AG08396 (cell line): ENCODE results near the gene ADO.
A peak's percentile ranks its signal among the peaks of the same experiment; 100 is the strongest.
"Not testable (repeated sequence)": the region's sequence is repeated elsewhere in the genome, so short reads cannot be mapped to it uniquely, and the experiment has no call there.

Experiments used
- DNase-seq: peaks from one replicate; pipeline ENCODE4 v3.0.0; 2012; ENCODE audit warnings: low spot score, mixed read lengths

The ADO gene

DNA sequence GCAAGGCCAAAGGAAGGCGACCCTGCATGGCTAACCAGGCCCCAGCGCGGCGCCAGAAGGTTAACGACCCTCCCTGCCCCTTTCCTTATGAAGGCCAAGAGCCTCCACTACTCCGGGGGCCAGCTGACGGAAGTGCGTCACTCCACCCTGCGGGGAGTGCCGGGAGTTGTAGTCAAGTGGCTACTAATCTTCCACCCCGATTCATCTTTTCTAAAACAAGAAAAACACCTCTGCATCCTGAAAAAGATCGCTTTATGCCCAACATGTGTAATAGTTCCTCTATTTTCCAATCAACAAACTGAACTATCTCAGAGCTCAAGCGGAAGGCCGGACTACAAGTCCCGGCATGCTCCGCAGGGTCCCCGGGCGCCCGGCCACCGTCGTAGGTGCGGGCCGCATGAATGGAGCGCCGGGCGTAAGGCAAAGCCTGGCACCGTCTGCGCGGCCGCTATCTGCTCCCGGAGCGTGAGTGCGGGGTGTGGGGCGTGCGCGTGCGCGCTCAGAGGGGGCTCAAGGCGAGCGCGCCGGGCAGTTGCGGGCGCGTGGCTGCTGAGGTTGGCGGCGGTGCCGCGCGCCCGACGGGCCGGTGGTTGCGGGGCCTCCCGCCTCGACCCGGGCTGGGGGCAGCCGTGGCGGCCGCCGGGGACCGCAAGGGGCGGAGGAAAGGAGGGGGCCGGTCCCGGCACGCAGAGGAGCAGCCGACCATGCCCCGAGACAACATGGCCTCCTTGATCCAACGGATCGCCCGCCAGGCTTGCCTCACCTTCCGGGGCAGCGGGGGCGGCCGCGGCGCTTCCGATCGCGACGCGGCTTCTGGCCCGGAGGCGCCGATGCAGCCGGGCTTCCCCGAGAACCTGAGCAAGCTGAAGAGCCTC, at the start of gene ADO:
Gene ADO, plus strand, starts transcription at position 365 of the 875 bp plus-strand sequence. Its CDS starts 340 bp downstream, at position 705.
- DNase-seq = peak; percentile 90

DNA sequence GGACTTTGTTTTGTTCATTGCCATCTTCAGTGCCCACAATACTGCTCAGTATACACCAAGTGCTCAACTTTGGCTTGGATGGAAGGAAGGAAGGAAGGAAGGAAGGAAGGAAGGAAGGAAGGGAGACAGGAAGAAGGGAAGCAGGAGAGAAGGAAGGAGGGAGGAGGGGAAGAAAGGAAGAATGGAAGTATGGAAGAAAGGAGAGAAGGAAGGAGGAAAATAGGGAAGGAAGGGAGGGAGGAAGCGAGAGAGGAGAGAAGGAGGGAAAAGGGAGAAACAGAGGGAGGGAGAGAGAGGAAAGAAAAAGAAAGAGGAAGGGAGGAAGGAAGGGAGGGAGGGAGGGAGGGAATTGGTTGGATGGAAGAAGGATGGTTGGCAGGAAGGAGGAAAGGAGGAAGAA, 49.6 kb upstream of the ADO start:
- DNase-seq = no peak

DNA sequence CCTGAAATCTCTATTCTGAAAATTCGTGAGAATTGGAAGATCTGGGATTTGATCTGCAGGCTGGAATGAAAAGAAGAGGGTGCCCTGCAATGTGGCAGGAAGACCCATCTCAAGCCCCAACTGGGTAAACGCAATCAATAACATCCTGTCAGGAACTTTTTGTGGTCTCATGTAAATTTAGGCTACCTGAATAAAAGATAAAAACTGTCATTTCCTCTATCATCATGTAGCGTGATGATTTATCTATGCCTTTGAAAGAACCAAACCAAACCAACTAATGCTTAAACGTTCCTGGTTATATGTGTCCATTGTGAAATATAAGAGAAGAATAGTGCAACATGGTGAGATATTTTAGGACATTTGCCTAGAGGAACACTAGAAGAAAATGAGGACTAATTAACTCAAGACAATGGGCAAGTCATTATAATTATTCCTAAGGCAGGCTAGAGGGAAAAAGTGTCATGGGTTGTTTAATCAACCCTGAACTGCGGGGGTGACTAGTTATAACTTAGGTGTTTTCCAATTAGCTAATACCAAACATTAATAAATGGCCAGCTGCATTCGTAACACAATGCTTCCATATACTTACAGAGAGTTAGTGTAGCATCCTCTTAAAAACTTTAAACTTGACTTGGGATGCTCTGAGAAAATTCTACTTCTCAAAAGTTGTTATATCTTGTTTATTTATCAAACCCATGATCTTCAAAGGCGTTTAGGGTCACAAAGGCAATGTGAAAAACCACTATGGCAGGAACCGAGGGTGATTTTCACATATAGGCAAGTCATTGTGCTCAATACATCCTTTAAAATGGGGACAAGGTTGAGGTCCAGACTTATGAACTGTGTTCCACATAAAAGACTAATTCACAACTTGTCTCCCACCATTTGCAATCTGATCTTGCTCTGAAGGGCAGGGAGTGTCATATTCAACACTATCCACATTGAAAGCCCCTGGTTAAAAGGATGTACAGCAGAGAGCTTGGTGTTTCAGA, 48.6 kb upstream of the ADO start:
- no peak for DNase-seq

DNA sequence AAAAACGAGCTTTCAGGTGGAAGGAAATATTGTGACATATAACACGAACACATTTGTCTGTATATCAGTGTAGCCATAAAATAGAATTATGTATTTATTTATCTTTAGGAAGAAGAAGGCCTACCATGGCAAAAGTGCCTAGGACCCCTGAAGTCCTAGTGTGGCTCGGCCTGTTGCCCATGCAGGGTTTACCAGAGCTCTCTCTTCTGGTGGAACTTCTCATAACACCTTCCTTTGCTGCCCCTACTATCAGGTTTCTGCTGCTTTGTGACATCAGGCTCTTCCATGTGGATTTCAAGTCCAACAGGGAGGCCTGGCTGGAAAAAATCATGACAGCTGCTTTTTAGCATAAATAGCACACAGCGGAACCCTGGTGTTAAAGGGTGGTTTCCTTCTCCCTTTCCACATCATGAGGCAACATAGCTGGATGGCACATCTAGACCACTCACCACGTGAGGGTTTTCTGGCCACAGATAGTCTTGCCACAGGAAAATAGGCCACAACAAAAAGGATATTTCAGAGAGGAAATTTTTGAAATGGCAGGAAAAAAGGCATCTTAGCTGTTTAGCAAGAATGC, 44.8 kb upstream of the ADO start:
- no peak for DNase-seq

DNA sequence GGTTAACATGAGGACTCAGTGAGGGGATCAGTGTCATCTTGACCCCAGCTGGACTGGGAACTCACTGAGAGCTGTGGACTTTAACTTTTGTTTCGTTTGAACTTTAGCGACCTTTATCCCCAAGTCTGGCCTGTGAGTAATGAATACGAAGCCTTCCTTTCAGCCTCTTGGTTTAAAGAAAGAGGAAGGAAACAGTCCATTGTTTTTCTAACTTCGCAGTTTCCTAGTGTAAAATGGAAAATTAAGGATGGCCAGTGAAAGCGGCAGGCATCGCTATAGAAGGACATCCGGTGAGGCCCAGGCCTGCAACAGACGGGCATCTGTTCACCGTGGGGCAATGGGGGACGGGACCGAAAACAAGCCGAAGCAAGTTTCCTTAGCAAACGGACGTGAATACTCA, 44.1 kb upstream of the ADO start:
- DNase-seq = no peak

DNA sequence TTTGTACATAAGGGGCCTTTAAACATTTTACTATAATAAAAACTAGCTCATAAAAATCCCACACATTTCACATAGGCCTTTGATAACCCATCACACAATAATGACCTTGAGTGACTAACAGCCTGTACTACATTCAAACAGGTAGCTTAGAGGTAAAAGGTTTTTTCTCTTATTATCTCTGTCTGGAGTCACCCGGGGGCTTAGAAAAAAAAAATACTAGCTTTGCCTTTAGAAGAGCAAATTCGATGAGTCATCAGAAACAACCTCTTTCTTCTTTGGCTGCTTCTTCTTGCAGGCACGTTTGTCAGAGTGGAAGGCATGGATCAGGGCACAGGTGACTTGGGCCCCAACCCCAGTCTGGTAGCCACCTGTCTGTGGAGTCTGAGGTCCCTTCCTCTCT, 43.4 kb upstream of the ADO start:
- no peak for DNase-seq

DNA sequence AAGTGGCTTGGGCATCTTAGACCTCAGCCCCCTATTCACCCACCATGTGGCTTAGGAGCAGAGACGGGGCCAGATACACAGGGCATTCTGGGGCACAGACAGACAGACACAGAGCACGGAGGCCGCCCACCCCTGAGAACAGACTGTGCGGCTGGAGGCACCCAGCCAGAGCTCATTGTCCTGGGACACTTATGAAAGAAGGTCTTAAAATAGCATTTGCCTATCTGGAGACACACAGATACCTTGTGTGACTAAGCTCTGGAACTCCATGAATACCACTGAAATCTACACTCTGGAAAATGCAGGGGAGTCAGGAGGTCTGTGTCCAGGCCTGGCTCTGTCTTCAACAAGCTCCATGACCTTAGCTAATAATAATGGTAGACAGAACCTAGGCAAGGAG, 41.4 kb upstream of the ADO start:
- no peak for DNase-seq

DNA sequence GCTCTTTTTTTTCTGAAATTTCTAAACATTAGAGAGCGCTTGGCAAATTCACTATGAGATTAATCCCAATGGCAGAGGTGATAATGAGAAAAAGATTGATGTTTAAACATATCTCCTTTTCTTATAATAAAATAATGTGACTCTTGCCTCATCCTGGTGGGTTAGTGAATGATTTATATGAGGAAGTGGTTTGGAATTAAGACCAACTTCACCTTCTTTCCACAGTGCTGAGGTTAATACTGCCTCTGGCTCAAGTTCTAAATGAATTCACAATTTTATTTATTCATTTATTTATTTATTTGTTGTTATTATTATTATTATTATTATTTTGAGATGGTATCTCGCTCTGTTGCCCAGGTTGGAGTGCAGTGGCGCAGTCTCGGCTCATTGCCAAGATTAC, 40.5 kb upstream of the ADO start:
- no peak for DNase-seq

DNA sequence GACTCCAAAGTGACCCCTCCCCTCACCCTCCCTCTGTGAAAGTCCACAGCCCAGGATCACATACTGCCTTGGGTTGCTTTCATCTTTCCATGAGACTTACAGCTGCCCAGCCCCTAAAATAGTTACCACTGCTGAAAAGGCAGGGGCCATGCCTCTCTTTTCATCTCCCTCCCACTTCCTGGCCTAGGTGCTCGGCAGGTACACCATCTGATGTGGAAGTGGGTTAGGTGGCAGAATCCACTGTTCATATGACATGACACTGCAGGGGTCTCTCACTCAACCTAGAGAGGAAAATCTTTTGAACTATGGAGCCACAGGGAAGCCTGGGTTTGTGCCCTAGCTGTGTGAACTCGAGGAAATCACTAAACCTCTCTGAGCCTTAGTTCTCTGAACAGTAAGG, 38.8 kb upstream of the ADO start:
- no peak for DNase-seq

DNA sequence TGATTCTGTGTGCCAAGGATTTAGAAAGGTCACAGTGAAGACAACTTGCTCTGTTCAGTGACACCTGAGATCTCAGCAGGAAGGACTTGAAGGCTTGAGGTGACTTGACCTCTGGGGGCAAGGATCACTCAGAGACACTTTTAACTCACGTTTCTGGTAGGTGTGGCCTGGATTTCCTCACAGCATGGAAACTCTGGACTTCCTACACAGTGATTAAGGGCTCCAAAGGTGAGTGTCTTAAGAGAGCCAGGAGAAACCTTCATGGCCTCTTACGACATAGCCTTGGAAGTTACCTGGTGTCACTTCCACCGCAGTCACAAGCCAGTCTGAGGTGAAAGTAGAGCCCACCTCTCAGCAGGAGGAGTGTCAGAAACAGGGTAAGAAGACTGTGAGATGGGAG, 38.1 kb upstream of the ADO start:
- DNase-seq = no peak

DNA sequence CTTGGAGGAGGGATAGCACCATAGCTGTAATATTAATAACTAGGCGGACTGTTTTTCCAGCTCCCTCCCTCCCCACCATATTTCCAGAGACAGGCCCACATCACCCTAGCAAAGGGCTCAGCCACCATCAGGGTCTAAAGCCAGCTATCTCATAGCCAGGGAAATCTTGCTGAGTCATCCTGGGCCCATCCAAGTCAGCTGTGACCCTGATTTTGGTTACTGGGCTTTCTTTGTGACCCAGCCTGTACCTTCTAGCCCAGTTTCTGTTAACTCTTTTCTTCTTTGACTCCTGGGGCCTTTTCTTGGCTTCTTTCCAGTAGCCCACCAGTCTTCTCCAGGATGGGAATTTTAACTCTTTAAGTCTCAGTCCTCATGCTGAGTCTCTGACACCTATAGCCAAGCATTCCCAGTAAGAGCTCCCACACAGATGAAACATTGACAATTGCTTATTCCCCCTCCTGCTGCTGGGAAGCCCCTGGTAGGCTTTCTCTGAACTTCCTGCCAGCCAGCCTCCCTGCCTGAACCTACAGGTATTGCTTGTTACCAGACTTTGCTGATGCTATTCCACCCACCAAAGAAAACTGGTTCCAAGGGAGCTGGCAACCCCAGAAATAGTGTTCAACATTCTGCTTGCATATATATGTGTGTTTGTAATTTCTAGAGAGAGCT, 34.8 kb upstream of the ADO start:
- DNase-seq = no peak

DNA sequence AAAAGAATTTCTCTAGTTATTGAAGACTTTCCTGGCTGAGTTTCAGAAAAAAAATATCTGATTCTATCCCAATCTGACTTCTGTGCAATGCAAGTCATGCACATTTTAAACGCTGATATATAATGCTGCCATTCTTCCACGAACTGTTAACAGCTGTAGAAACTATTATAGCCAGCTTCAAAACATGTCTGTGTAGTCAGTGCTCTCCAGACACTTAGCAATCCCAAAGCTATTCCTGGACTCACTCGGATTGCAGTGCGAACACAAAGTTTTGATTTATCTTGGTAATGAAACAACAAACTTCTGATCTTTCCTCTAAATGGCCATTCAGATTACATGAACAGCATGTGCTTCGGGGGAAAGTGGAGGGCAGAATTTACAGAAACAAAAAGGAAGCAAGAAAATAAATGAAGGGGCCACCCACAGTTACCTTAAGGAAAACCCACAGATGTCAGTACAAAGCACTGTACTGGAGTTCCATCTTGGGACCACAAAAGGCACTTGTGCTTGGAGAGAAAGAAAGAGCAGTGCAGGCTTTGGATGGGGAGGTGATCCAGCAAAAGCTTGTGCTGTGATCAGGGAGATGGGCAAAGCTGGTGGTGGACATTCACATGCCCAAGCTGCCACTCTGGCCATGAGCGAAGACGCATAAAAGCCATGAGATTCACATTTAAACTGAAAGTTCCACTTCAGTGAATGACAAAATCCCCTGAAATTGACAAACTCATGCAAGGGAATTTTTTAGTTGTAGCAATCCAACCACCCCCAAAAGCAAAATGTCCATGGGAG, 32.1 kb upstream of the ADO start:
- DNase-seq = peak; percentile 13

DNA sequence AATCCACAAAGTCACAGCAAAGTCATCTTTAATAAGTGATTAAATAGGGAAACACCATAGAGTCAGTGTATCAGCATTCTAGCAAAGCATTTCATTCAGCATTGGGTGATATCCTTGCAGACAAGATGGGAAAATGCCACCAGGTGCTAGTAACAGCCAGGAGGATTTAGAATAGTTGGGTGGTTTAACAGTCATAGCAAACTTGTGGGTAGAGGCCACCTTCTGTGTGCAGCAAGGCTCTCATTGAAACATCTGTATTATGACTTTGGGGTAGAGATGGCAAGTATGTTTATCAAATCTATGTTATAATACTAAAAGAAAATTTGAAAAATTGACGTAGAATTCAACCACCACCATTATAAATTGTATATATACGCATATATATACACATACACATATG, 26.4 kb upstream of the ADO start:
- DNase-seq = no peak

DNA sequence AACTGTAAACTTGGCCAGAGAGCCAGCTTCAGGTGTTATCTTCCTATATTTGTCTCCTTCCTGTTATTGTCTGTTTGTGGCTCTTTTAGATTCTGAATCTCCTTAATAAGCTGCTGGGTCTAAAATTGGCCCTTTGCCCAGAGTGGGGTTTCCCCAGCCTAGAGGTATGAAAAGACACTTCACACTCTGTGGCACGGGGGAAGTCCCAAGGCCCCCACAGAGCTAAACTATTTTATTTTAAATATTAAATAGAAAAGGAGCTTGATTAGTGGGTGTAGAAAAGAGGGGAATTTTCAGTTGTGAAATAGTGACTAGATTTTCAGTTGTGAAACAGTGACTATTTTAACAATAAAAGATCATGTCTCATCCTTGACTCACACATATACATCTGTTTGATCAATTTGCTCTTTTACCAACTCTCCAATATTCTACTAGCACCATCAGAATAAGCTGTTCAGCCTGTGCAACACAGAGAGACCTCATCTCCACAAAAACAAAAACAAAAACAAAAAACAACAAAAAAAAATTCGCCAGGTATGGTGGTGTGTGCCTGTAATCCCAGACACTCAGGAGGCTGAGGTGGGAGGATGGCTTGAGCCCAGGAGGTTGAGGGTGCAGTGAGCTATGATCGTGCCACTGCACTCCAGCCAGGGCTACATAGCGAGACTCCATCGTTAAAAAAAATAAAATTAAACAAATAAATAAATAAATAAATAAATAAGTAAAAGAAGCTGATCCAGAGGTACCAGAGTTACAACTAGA, 24.9 kb upstream of the ADO start:
- DNase-seq = no peak

DNA sequence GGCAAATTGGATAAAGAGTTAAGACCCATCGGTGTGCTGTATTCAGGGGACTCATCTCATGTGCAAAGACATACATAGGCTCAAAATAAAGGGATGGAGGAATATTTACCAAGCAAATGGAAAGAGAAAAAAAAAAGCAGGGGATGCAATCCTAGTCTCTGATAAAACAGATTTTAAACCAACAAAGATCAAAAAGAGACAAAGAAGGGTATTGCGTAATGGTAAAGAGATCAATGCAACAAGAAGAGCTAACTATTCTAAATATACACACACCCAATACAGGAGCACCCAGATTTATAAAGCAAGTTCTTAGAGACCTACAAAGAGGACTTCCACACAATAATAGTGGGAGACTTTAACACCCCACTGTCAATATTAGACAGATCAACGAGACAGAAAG, 20.0 kb upstream of the ADO start:
- not testable (repeated sequence) for DNase-seq

DNA sequence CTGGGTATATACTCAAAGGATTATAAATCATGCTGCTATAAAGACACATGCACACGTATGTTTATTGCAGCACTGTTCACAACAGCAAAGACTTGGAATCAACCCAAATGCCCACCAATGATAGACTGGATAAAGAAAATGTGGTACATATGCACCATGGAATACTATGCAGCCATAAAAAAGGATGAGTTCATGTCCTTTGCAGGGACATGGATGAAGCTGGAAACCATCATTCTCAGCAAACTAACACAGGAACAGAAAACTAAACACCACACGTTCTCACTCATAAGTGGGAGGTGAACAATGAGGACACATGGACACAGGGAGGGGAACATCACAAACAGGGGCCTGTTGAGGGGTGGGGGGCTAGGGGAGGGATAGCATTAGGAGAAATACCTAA, 16.2 kb upstream of the ADO start:
- not testable (repeated sequence) for DNase-seq

DNA sequence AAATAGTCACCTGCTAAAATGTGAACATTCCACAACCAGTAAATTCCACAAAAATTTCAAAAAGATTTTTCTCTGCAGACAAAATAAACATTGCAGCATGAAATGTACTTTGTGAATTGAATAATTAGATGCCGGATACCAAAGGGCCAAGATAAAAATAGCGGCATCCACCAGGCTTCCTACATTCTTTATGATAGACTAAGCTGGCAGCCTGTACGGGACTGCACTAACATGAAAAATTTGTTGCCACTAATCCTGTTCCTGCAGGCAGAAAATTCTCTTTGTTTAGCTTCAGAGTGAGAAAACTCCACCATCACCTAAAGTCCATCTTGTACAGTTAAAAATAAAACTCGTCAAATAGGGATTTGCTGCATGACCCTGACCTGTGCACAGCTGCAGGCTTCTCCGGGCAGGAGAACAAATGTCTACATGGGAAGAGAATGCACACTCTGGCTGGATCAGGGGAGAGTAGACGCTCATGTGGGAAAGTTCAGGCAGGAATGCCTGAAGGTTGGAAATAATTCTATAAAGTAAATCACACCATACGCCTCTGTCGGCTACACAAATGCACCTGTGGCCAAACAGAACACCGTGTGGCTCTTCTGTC, 15.6 kb upstream of the ADO start:
- DNase-seq = no peak

DNA sequence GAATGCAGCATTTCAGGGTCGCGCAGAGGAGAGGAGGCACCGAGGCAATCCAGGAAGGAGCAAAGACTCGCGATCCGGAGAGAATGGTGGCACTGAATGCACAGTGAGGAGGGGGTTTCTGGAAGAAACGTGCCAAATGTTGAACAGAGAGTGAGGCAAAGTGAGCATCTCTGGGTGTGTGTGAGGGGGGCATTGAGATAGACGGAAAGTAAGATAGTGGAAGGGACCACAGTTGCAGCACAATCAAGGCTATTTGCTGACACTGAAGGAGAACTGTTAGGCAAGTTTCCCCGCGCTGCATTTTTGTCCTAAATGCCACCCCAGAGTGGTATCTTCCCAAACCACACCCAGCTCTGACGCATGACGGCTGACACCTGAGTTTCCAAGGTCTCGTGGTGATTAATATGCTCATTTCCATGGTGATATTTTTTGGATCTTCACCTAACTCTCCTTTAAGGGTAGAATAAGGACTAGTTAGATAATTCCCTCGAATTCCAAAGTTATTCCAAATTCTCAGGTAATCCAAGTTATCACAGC, 14.4 kb upstream of the ADO start:
- no peak for DNase-seq

DNA sequence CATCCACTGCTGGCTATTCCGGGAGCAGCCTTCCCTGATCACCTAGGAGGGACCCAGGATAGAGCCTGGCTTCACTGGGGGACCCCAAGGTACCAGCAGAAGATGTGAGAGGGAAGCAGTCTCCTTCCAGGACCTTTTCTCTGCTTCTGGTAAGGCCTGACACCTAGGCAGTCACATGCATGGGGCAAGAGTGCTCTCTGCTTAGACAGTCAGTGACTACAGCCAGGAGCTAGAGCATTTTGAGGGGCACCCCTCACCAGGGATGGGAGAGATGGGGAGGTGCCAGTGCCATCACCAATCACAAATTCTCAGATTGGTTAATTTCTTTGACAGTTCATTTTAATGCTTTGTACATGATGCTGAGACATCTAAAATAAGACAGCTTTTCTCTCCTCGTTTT, 13.9 kb upstream of the ADO start:
- no peak for DNase-seq

DNA sequence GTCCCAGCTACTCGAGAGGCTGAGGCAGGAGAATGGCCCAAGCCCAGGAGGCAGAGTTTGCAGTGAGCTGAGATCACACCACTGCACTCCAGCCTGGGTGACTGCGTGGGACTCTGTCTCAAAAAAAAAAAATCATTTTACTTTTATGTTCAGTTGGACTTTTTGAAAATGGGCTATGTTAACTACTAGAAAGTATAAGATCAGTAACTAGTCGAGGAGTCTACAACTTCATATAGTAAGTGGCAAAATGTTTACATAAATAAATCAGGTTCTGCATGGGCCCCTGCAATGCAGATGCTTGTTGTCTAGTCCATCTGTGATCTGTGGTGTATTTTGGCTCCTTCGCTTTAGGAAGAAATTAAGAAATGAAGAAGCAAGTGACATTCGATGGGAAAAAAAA, 12.3 kb upstream of the ADO start:
- no peak for DNase-seq
